KMS-11 (cell line): ENCODE measurements around the gene GLCCI1.

Experiments used
- H2AFZ ChIP-seq: fragments of 200-600 bp; sonication (generic); 2 replicates; pipeline ENCODE4 v1.6.1; 2016; ENCODE audit warnings: antibody characterized with exemption, mixed run types, low read depth
- H3K27ac ChIP-seq: fragments of 200-600 bp; sonication (generic); 2 replicates; pipeline ENCODE4 v1.6.1; 2016; ENCODE audit warnings: mild to moderate bottlenecking, mixed run types
- H3K27me3 ChIP-seq: fragments of 200-600 bp; sonication (generic); 2 replicates; pipeline ENCODE4 v1.6.1; 2017; ENCODE audit warnings: mild to moderate bottlenecking, low read depth, mixed run types, moderate library complexity; ENCODE audit not compliant: insufficient read depth
- H3K36me3 ChIP-seq: fragments of 200-600 bp; sonication (generic); 2 replicates; pipeline ENCODE4 v1.6.1; 2017; ENCODE audit warnings: mild to moderate bottlenecking, mixed run types; ENCODE audit not compliant: insufficient read depth
- H3K4me1 ChIP-seq: fragments of 200-600 bp; sonication (generic); 2 replicates; pipeline ENCODE4 v1.6.1; 2016; ENCODE audit warnings: mild to moderate bottlenecking, low read depth, mixed run types; ENCODE audit not compliant: poor library complexity, severe bottlenecking
- H3K4me2 ChIP-seq: fragments of 200-600 bp; sonication (generic); 2 replicates; pipeline ENCODE4 v1.7.0; 2016; ENCODE audit warnings: mild to moderate bottlenecking, mixed run types
- H3K4me3 ChIP-seq: fragments of 200-600 bp; sonication (generic); IDR thresholded peaks from 2 replicates; pipeline ENCODE4 v1.6.1; 2017; ENCODE audit warnings: low read depth, low read length, mixed read lengths; ENCODE audit not compliant: insufficient read depth
- H3K79me2 ChIP-seq: fragments of 200-600 bp; sonication (generic); 2 replicates; pipeline ENCODE4 v1.6.1; 2016; ENCODE audit warnings: low read depth, mixed run types; ENCODE audit not compliant: insufficient read depth
- H3K9ac ChIP-seq: fragments of 200-600 bp; sonication (generic); 2 replicates; pipeline ENCODE4 v1.6.1; 2016; ENCODE audit warnings: mild to moderate bottlenecking, mixed run types
- H4K20me1 ChIP-seq: fragments of 200-600 bp; sonication (generic); 2 replicates; pipeline ENCODE4 v1.6.1; 2016; ENCODE audit warnings: mild to moderate bottlenecking, mixed run types; ENCODE audit not compliant: insufficient read depth
- CTCF ChIP-seq: fragments of 200-600 bp; sonication (generic); conservative IDR thresholded peaks from 2 replicates; pipeline ENCODE4 v1.6.1; 2017; ENCODE audit warnings: low read depth, mild to moderate bottlenecking, antibody characterized with exemption, low read length, moderate library complexity, mixed read lengths

The GLCCI1 gene

GRCh38 chr7:8128449-8129317 is 160.1 kb downstream of the GLCCI1 start:
- H3K4me2 ChIP-seq, result no peak overlapping the region
- TF ChIP-seq CTCF, result no peak
- peaks cover 4% of the 10 kb centered on the region for H3K4me1 ChIP-seq
- no peaks in the 10 kb centered on the region for H4K20me1 ChIP-seq
- no peak overlapping the region for H2AFZ ChIP-seq
- H3K27ac ChIP-seq, result no peak overlapping the region
- H3K9ac ChIP-seq, result no peak overlapping the region
- H3K79me2 ChIP-seq, result no peaks in the 10 kb centered on the region
- no peaks in the 10 kb centered on the region for H3K36me3 ChIP-seq
- no peak overlapping the region for H3K4me3 ChIP-seq
- H3K27me3 ChIP-seq, result no peaks in the 10 kb centered on the region

- Histone ChIP-seq H3K27ac (no peak overlapping the region), H3K4me1 (peaks cover 4% of the 10 kb centered on the region), H3K9ac (no peak overlapping the region), H3K36me3 (no peaks in the 10 kb centered on the region), H3K4me3 (no peak overlapping the region), H3K27me3 (no peaks in the 10 kb centered on the region), H3K79me2 (no peaks in the 10 kb centered on the region), H4K20me1 (no peaks in the 10 kb centered on the region), H3K4me2 (no peak overlapping the region), H2AFZ (no peak overlapping the region)
- no peak for TF ChIP-seq CTCF
These were observed 160.7 kb downstream of the GLCCI1 start for GRCh38 chr7:8129318-8129659.

GRCh38 chr7:8130663-8131062 is 162.1 kb downstream of the GLCCI1 start:
- H3K9ac ChIP-seq, result no peak overlapping the region
- no peak for TF ChIP-seq CTCF
- H3K27ac ChIP-seq, result no peak overlapping the region
- no peaks in the 10 kb centered on the region for H3K79me2 ChIP-seq
- H3K4me2 ChIP-seq, result no peak overlapping the region
- H4K20me1 ChIP-seq, result no peaks in the 10 kb centered on the region
- no peaks in the 10 kb centered on the region for H3K36me3 ChIP-seq
- no peak overlapping the region for H3K4me3 ChIP-seq
- H3K27me3 ChIP-seq, result no peaks in the 10 kb centered on the region
- peaks cover 4% of the 10 kb centered on the region for H3K4me1 ChIP-seq
- H2AFZ ChIP-seq, result no peak overlapping the region

GRCh38 chr7:8131694-8132605 is 163.4 kb downstream of the GLCCI1 start:
- Histone ChIP-seq H3K79me2 (no peaks in the 10 kb centered on the region), H3K4me2 (no peak overlapping the region), H3K27ac (no peak overlapping the region), H3K4me1 (no peaks in the 10 kb centered on the region), H3K4me3 (no peak overlapping the region), H3K36me3 (no peaks in the 10 kb centered on the region), H3K27me3 (no peaks in the 10 kb centered on the region), H3K9ac (no peak overlapping the region), H2AFZ (no peak overlapping the region), H4K20me1 (no peaks in the 10 kb centered on the region)
- TF ChIP-seq CTCF, result no peak
